Suprapubic skin (tissue), 4 donors: ENCODE results near the gene MTMR12. TPM values are rescaled to one million over a fixed set of nuclear protein-coding genes. Genes with fewer than 3 reads are reported as not detected.
"Not testable (repeated sequence)": the region's sequence is repeated elsewhere in the genome, so short reads cannot be mapped to it uniquely, and the experiment has no call there.

Source experiments
- DNase-seq, 2 donors: peaks; one replicate each; pipeline ENCODE4 v3.0.0-alpha.2; 2019; ENCODE audit warnings: low spot score in 2 of 2
- H3K27ac ChIP-seq: fragments of 200-600 bp; sonication (generic); one replicate; pipeline ENCODE4 v1.5.1; 2019
- H3K27me3 ChIP-seq: fragments of 200-600 bp; sonication (generic); one replicate; pipeline ENCODE4 v1.5.1; 2019
- H3K36me3 ChIP-seq: fragments of 200-600 bp; sonication (generic); one replicate; pipeline ENCODE4 v1.5.1; 2019
- H3K4me1 ChIP-seq: fragments of 200-600 bp; sonication (generic); one replicate; pipeline ENCODE4 v1.5.1; 2019
- H3K4me3 ChIP-seq: fragments of 200-600 bp; sonication (generic); one replicate; pipeline ENCODE4 v1.5.1; 2019; ENCODE audit warnings: mild to moderate bottlenecking
- H3K9me3 ChIP-seq: fragments of 200-600 bp; sonication (generic); one replicate; pipeline ENCODE4 v1.5.1; 2019
- EP300 ChIP-seq: sonication (generic); formaldehyde crosslinking; IDR thresholded peaks from one replicate; pipeline ENCODE4 v1.6.1; 2017; ENCODE audit warnings: antibody characterized with exemption
- POLR2A ChIP-seq, 2 donors: fragments of 450-650 bp; IDR thresholded peaks; one replicate each; pipeline ENCODE4 v1.6.1; 2017; ENCODE audit warnings: antibody characterized with exemption in 2 of 2, mild to moderate bottlenecking in 2 of 2, moderate library complexity in 2 of 2
- POLR2AphosphoS5 ChIP-seq, 3 donors: sonication (generic); formaldehyde crosslinking; IDR thresholded peaks; one replicate each; pipeline ENCODE4 v1.6.1; 2017; ENCODE audit warnings: antibody characterized with exemption in 3 of 3
- WGBS: methylation state at CpG from one replicate; pipeline ENCODE4 v1.1.5; 2018; 5-methylcytosine and 5-hydroxymethylcytosine counted together
- total RNA-seq, 4 donors: library from RNA; depleted of rRNA; stranded (reverse); fragments of >200 nt; gene quantifications; one replicate each; pipeline ENCODE4 v1.1.0, GENCODE V29; 2016
- TF ChIP-seq, protein P1 (sequence below), 2 donors: fragments of 200-600 bp in 1 of 2; fragments of 450-650 bp in 1 of 2; sonication (generic) in 1 of 2; IDR thresholded peaks; one replicate each; pipeline ENCODE4 v1.5.1; 2016 to 2019; ENCODE audit warnings: antibody characterized with exemption in 2 of 2, mild to moderate bottlenecking in 1 of 2, moderate library complexity in 1 of 2

MTMR12 gene
- total RNA-seq, 4 donors from 2014 or later = 28.1 to 43.6 (median 40.6) TPM

- H3K36me3 ChIP-seq = peaks cover 4% of the 10 kb centered on the region
- H3K27me3 ChIP-seq = no peaks in the 10 kb centered on the region
- no peak overlapping the region for H3K27ac ChIP-seq
- no peak for DNase-seq
- H3K4me1 ChIP-seq = peaks cover 3% of the 10 kb centered on the region
- TF ChIP-seq POLR2A (IDR thresholded peaks at IDR 0.05) (no peak), EP300 (no peak), POLR2AphosphoS5 (IDR thresholded peaks at IDR 0.05) (no peak)
- TF ChIP-seq, protein P1, sequence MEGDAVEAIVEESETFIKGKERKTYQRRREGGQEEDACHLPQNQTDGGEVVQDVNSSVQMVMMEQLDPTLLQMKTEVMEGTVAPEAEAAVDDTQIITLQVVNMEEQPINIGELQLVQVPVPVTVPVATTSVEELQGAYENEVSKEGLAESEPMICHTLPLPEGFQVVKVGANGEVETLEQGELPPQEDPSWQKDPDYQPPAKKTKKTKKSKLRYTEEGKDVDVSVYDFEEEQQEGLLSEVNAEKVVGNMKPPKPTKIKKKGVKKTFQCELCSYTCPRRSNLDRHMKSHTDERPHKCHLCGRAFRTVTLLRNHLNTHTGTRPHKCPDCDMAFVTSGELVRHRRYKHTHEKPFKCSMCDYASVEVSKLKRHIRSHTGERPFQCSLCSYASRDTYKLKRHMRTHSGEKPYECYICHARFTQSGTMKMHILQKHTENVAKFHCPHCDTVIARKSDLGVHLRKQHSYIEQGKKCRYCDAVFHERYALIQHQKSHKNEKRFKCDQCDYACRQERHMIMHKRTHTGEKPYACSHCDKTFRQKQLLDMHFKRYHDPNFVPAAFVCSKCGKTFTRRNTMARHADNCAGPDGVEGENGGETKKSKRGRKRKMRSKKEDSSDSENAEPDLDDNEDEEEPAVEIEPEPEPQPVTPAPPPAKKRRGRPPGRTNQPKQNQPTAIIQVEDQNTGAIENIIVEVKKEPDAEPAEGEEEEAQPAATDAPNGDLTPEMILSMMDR (IDR thresholded peaks at IDR 0.05) = no peak
- WGBS = 84% methylated on average over 5 of the region's 5 CpGs
- H3K9me3 ChIP-seq = no peaks in the 10 kb centered on the region
- H3K4me3 ChIP-seq = no peak overlapping the region
Measured at GRCh38 chr5:32285510-32286138, 27.1 kb downstream of the MTMR12 start.

- Histone ChIP-seq H3K27me3 (no peaks in the 10 kb centered on the region), H3K4me3 (no peak overlapping the region), H3K27ac (no peak overlapping the region), H3K9me3 (no peaks in the 10 kb centered on the region), H3K36me3 (peaks cover 4% of the 10 kb centered on the region), H3K4me1 (peaks cover 3% of the 10 kb centered on the region)
- 88% methylated on average over 9 of the region's 9 CpGs for WGBS
- TF ChIP-seq EP300 (no peak), POLR2AphosphoS5 (IDR thresholded peaks at IDR 0.05) (no peak), POLR2A (IDR thresholded peaks at IDR 0.05) (no peak)
- TF ChIP-seq, protein P1 (IDR thresholded peaks at IDR 0.05) = no peak
- no peak for DNase-seq
Measured at GRCh38 chr5:32283539-32284377, 29.0 kb downstream of the MTMR12 start.

GRCh38 chr5:32283061-32283460, 29.7 kb downstream of the MTMR12 start:
- Histone ChIP-seq H3K36me3 (peaks cover 4% of the 10 kb centered on the region), H3K27me3 (no peaks in the 10 kb centered on the region), H3K27ac (no peak overlapping the region), H3K4me3 (no peak overlapping the region), H3K9me3 (no peaks in the 10 kb centered on the region), H3K4me1 (peaks cover 3% of the 10 kb centered on the region)
- no peak for TF ChIP-seq EP300
- TF ChIP-seq POLR2A (IDR thresholded peaks at IDR 0.05) = no peak
- no peak for DNase-seq
- 68% methylated on average over 1 of the region's 1 CpG for WGBS

GRCh38 chr5:32282633-32283032, 30.1 kb downstream of the MTMR12 start:
- Histone ChIP-seq H3K36me3 (peaks cover 4% of the 10 kb centered on the region), H3K27ac (no peak overlapping the region), H3K4me1 (peaks cover 3% of the 10 kb centered on the region), H3K27me3 (no peaks in the 10 kb centered on the region), H3K9me3 (no peaks in the 10 kb centered on the region), H3K4me3 (no peak overlapping the region)
- DNase-seq = no peak
- TF ChIP-seq, protein P1 (IDR thresholded peaks at IDR 0.05) = no peak
- 88% methylated on average over 6 of the region's 6 CpGs for WGBS

DNA sequence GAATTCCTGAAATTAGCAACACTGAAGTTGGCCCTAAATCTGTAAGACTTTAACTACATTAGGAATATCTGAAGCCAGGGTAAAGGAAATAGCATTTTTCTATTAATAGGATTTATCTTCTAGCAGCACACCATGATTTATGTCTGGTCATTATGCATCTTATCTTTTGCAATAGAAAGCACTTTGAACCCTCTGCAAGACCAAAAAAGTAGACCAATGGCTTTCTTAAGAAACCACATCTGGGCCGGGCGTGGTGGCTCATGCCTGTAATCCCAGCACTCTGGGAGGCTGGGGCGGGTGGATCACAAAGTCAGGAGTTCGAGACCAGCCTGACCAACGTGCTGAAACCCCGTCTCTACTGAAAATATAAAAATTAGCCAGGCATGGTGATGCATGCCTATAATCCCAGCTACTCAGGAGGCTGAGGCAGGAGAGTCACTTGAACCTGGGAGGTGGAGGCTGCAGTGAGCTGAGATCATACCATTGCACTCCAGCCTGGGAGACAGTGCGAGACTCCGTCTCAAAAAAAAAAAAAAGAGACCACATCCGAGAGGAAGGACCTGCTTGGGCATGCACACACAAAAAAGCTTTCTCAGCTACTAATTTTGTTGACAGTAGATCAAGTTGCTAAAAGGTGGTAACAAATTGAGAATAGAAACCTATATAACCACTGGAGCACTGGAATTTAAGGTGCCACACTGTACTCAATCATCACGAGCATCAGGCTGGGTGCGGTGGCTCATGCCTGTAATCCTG, 31.2 kb downstream of the MTMR12 start:
- 92% methylated on average over 11 of the region's 11 CpGs for WGBS
- H3K36me3 ChIP-seq, H3K9me3 ChIP-seq, H3K27ac ChIP-seq, H3K4me1 ChIP-seq, H3K4me3 ChIP-seq, DNase-seq, H3K27me3 ChIP-seq: not testable (repeated sequence)

DNA sequence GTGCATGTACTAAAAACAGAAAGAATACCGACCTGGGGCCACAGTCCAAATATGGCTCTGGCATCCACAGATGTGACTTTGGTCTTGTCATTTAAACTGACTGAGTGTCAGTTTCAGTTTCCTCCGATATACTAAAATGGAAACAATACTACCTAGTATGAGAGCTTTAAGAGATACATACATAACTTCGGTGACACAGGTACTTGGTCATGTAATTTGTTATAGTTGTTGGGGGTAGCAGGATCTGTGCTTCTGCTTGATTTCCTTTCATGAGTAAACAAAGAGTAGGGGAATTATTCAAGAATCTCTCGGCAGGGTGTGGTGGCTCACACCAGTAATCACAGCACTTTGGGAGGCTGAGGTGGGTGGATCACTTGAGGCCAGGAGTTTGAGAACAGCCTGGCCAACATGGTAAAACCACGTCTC, 32.1 kb downstream of the MTMR12 start:
- Histone ChIP-seq H3K27me3 (no peaks in the 10 kb centered on the region), H3K36me3 (peaks cover 4% of the 10 kb centered on the region), H3K27ac (no peak overlapping the region), H3K9me3 (no peaks in the 10 kb centered on the region), H3K4me1 (peaks cover 9% of the 10 kb centered on the region), H3K4me3 (no peak overlapping the region)
- TF ChIP-seq POLR2AphosphoS5 (IDR thresholded peaks at IDR 0.05) = no peak
- TF ChIP-seq, protein P1 (IDR thresholded peaks at IDR 0.05) = no peak
- TF ChIP-seq POLR2A (IDR thresholded peaks at IDR 0.05) = no peak
- no peak for TF ChIP-seq EP300
- 88% methylated on average over 5 of the region's 5 CpGs for WGBS
- DNase-seq = peak in 1 of 2 donors; percentile 26
